Panc1 (cell line): ENCODE measurements around the gene ZNF79. TPM values are rescaled to one million over a fixed set of nuclear protein-coding genes. Genes with fewer than 3 reads are reported as not detected.

Experiments
- ATAC-seq: fragments of 200-7000 bp; cut with Tn5 transposase; 2 replicates; pipeline ENCODE4 v1.9.1; 2020; ENCODE audit warnings: mild to moderate bottlenecking, moderate library complexity
- BruUV-seq: library from RNA; stranded (reverse); fragments of 400-500 nt; replicated peaks from 2 replicates; lab custom pipeline; 2021; lab: Mats Ljungman, UMichigan
- CTCF ChIA-PET: fragments of 300-600 bp; sonication (Branson Sonifier 250); formaldehyde crosslinking; loops from one replicate; lab custom pipeline; 2022; ENCODE audit warnings: antibody characterized with exemption; lab: Charles Lee
- POLR2A ChIA-PET: fragments of 300-600 bp; sonication (Branson Sonifier 250); formaldehyde crosslinking; loops from one replicate; lab custom pipeline; 2022; ENCODE audit warnings: antibody characterized with exemption; lab: Charles Lee
- DNase-seq: peaks from one replicate; pipeline ENCODE4 v3.0.0-alpha.2; 2010; ENCODE audit warnings: low read depth, low spot score
- H3K27ac ChIP-seq: 2 replicates; pipeline ENCODE4 v1.5.1; 2011; ENCODE audit warnings: mild to moderate bottlenecking, low read length, inconsistent platforms
- H3K27me3 ChIP-seq: fragments of 200-500 bp; sonication (Bioruptor generic); 2 replicates; pipeline ENCODE4 v1.6.0; 2014; ENCODE audit warnings: low read length, inconsistent platforms; ENCODE audit not compliant: control insufficient read depth, insufficient read depth
- H3K36me3 ChIP-seq: fragments of 200-500 bp; sonication (Bioruptor generic); 2 replicates; pipeline ENCODE4 v1.5.1; 2014; ENCODE audit warnings: inconsistent platforms, mild to moderate bottlenecking, low read length, moderate library complexity; ENCODE audit not compliant: control insufficient read depth, insufficient read depth
- H3K4me1 ChIP-seq: 2 replicates; pipeline ENCODE4 v1.5.1; 2011; ENCODE audit warnings: inconsistent platforms, mild to moderate bottlenecking, low read length, moderate library complexity; ENCODE audit not compliant: control insufficient read depth, insufficient read depth
- H3K4me3 ChIP-seq, 2 experiments: 2 replicates each; pipeline ENCODE4 v1.5.1; 2011 to 2012; ENCODE audit warnings: low read depth in 2 of 2, low read length in 2 of 2, mild to moderate bottlenecking in 2 of 2, inconsistent platforms in 1 of 2, moderate library complexity in 1 of 2
- H3K9me3 ChIP-seq: fragments of 200-500 bp; sonication (Bioruptor generic); 2 replicates; pipeline ENCODE4 v1.5.1; 2014; ENCODE audit warnings: low read depth, mild to moderate bottlenecking, inconsistent platforms, low read length, moderate library complexity; ENCODE audit not compliant: control insufficient read depth, insufficient read depth
- CTCF ChIP-seq: fragments of 450-650 bp; IDR thresholded peaks from 2 replicates; pipeline ENCODE4 v1.5.1; 2017; ENCODE audit warnings: mild to moderate bottlenecking
- POLR2AphosphoS5 ChIP-seq: IDR thresholded peaks from 2 replicates; pipeline ENCODE4 v1.6.1; 2012; ENCODE audit warnings: mild to moderate bottlenecking, low read depth, low read length, moderate library complexity
- REST ChIP-seq, 2 experiments: IDR thresholded peaks; 2 replicates each; pipeline ENCODE4 v1.6.1; 2011 to 2012; ENCODE audit warnings: low read depth in 2 of 2, control low read depth in 1 of 2, low read length in 1 of 2, mild to moderate bottlenecking in 1 of 2, moderate library complexity in 1 of 2; ENCODE audit not compliant: insufficient read depth in 1 of 2
- SIN3A ChIP-seq: IDR thresholded peaks from 2 replicates; pipeline ENCODE4 v1.6.1; 2012; ENCODE audit warnings: low read depth, mild to moderate bottlenecking, low read length, moderate library complexity, borderline replicate concordance; ENCODE audit not compliant: insufficient read depth
- TCF7L2 ChIP-seq: IDR thresholded peaks from 2 replicates; pipeline ENCODE4 v1.6.1; 2011; ENCODE audit warnings: mild to moderate bottlenecking, low read depth, low read length, inconsistent platforms
- in situ Hi-C: cut with HindIII; loops from 2 replicates; pipeline ENCODE4 v1.10.0; 2016; ENCODE audit warnings: low sequenced_read_pairs, low pct_unique_long_range_greater_than_20kb
- intact Hi-C: fragments of 100-400 bp; cut with micrococcal nuclease; formaldehyde crosslinking; loops from one replicate; pipeline ENCODE4 v1.10.0; 2022; ENCODE audit not compliant: unreplicated experiment
- total RNA-seq: library from RNA; stranded (reverse); gene quantifications from one replicate; pipeline ENCODE4 v1.2.1, GENCODE V29; 2021; ENCODE audit not compliant: unreplicated experiment

Gene ZNF79
- total RNA-seq, 1 experiment from 2014 or later = 5.4 TPM

- no TSS peak for BruUV-seq
- Histone ChIP-seq H3K27ac (no peak overlapping the region), H3K9me3 (no peaks in the 10 kb centered on the region), H3K27me3 (no peaks in the 10 kb centered on the region), H3K4me1 (peaks cover 15% of the 10 kb centered on the region), H3K4me3 (no peak overlapping the region), H3K36me3 (no peaks in the 10 kb centered on the region)
- ChIA-PET POLR2A (interaction anchor here (0.6 kb wide), 1 partner anchor 389 kb away, joined by 6 read pairs; no protein-coding TSS in a partner anchor), CTCF (no interaction called here)
- intact Hi-C loops = no loop called here
- DNase-seq (no peak), ATAC-seq (no peak)
- TF ChIP-seq TCF7L2 (no peak), POLR2AphosphoS5 (no peak), REST (IDR thresholded peaks at IDR 0.05; ENCODE audit: insufficient read depth in 1 of 2, low read depth in 2 of 2, low read length in 1 of 2) (no peak), SIN3A (no peak), CTCF (no peak)
- in situ Hi-C loops = no loop called here
Measured at GRCh38 chr9:127404631-127405030, 19.6 kb upstream of the ZNF79 start.

GRCh38 chr9:127405344-127406125, 18.6 kb upstream of the ZNF79 start:
- Histone ChIP-seq H3K4me1 (peaks cover 15% of the 10 kb centered on the region), H3K9me3 (no peaks in the 10 kb centered on the region), H3K4me3 (no peak overlapping the region), H3K27ac (no peak overlapping the region; the same call in 1 of the 2 replicates), H3K27me3 (no peaks in the 10 kb centered on the region), H3K36me3 (no peaks in the 10 kb centered on the region)
- in situ Hi-C loops = no loop called here
- no TSS peak for BruUV-seq
- no peak for TF ChIP-seq SIN3A
- no peak for TF ChIP-seq TCF7L2
- TF ChIP-seq CTCF = no peak
- TF ChIP-seq REST (IDR thresholded peaks at IDR 0.05; ENCODE audit: insufficient read depth in 1 of 2, low read depth in 2 of 2, low read length in 1 of 2) = no peak
- TF ChIP-seq POLR2AphosphoS5 = no peak
- no peak for DNase-seq
- ChIA-PET POLR2A (no interaction called here), CTCF (no interaction called here)
- no peak for ATAC-seq
- intact Hi-C loops = no loop called here
